HEK293T (cell line): ENCODE results near the gene CLIC4.

ENCODE experiments used
- CTCF ChIA-PET: fragments of 350-600 bp; formaldehyde crosslinking; extraction: SDS; loops from one replicate; lab custom pipeline; 2021; ENCODE audit warnings: antibody characterized with exemption, inconsistent platforms; lab: Yijun Ruan, JAX
- POLR2A ChIA-PET: fragments of 350-600 bp; formaldehyde crosslinking; extraction: SDS; loops from one replicate; lab custom pipeline; 2020; ENCODE audit warnings: antibody characterized with exemption, inconsistent platforms; lab: Yijun Ruan, JAX
- DNase-seq: peaks from one replicate; pipeline ENCODE4 v3.0.0; 2012; ENCODE audit warnings: mixed read lengths; ENCODE audit errors: extremely low spot score
- ARNT ChIP-seq: fragments of 450-650 bp; IDR thresholded peaks from 2 replicates; pipeline ENCODE4 v1.6.1; 2017; ENCODE audit warnings: mild to moderate bottlenecking
- BHLHE40 ChIP-seq: fragments of 450-650 bp; IDR thresholded peaks from 2 replicates; pipeline ENCODE4 v1.6.1; 2016; ENCODE audit warnings: mild to moderate bottlenecking, moderate library complexity, borderline replicate concordance
- CTBP1 ChIP-seq: fragments of 450-650 bp; IDR thresholded peaks from 2 replicates; pipeline ENCODE4 v1.6.1; 2016; ENCODE audit warnings: borderline replicate concordance
- ELF4 ChIP-seq: fragments of 450-650 bp; IDR thresholded peaks from 2 replicates; pipeline ENCODE4 v1.6.1; 2017; ENCODE audit warnings: antibody characterized with exemption
- FOXA1 ChIP-seq: fragments of 450-650 bp; IDR thresholded peaks from 2 replicates; pipeline ENCODE4 v1.6.1; 2016; ENCODE audit warnings: mild to moderate bottlenecking
- FOXK2 ChIP-seq: fragments of 450-650 bp; IDR thresholded peaks from 2 replicates; pipeline ENCODE4 v1.6.1; 2016; ENCODE audit warnings: mild to moderate bottlenecking
- FOXM1 ChIP-seq: fragments of 450-650 bp; IDR thresholded peaks from 2 replicates; pipeline ENCODE4 v1.6.1; 2017; ENCODE audit warnings: mild to moderate bottlenecking, borderline replicate concordance
- HDGF ChIP-seq: fragments of 450-650 bp; IDR thresholded peaks from 2 replicates; pipeline ENCODE4 v1.6.1; 2017; ENCODE audit warnings: antibody characterized with exemption, borderline replicate concordance
- L3MBTL2 ChIP-seq: fragments of 450-650 bp; conservative IDR thresholded peaks from 2 replicates; pipeline ENCODE4 v1.6.1; 2016; ENCODE audit warnings: mild to moderate bottlenecking
- LEF1 ChIP-seq: fragments of 450-650 bp; IDR thresholded peaks from 2 replicates; pipeline ENCODE4 v1.6.1; 2017; ENCODE audit warnings: mild to moderate bottlenecking, borderline replicate concordance
- NFRKB ChIP-seq: fragments of 450-650 bp; IDR thresholded peaks from 2 replicates; pipeline ENCODE4 v1.6.1; 2016; ENCODE audit warnings: mild to moderate bottlenecking, moderate library complexity
- PKNOX1 ChIP-seq: fragments of 450-650 bp; IDR thresholded peaks from 2 replicates; pipeline ENCODE4 v1.6.1; 2016
- SP1 ChIP-seq: fragments of 450-650 bp; IDR thresholded peaks from 2 replicates; pipeline ENCODE4 v1.6.1; 2017
- SUZ12 ChIP-seq: fragments of 450-650 bp; IDR thresholded peaks from 2 replicates; pipeline ENCODE4 v1.6.1; 2016; ENCODE audit warnings: mild to moderate bottlenecking
- TARDBP ChIP-seq: fragments of 450-650 bp; IDR thresholded peaks from 2 replicates; pipeline ENCODE4 v1.6.1; 2016
- ZNF384 ChIP-seq: fragments of 450-650 bp; IDR thresholded peaks from 2 replicates; pipeline ENCODE4 v1.6.1; 2016

Gene CLIC4

GRCh38 chr1:24866211-24867083 is 121.2 kb downstream of the CLIC4 start:
- ChIA-PET CTCF (no interaction called here), POLR2A (no interaction called here)
- no peak for DNase-seq
- TF ChIP-seq FOXK2: no peak
- TF ChIP-seq NFRKB: no peak

- TF ChIP-seq SUZ12: no peak
- no peak for TF ChIP-seq ZNF384
- no peak for TF ChIP-seq L3MBTL2
- TF ChIP-seq NFRKB: no peak
- TF ChIP-seq PKNOX1: no peak
- POLR2A ChIA-PET: no interaction called here
- DNase-seq: no peak
- CTCF ChIA-PET: interaction anchor here (1.2 kb wide), 1 partner anchor 17 kb away, joined by 3 read pairs; no protein-coding TSS in a partner anchor
Measured at GRCh38 chr1:24867084-24867870, 122.0 kb downstream of the CLIC4 start.

GRCh38 chr1:24868016-24868875 is 123.0 kb downstream of the CLIC4 start:
- DNase-seq: no peak
- TF ChIP-seq ZNF384: no peak
- no peak for TF ChIP-seq ELF4
- no peak for TF ChIP-seq LEF1
- no peak for TF ChIP-seq SP1
- TF ChIP-seq HDGF: no peak
- no peak for TF ChIP-seq BHLHE40
- TF ChIP-seq FOXM1: no peak
- TF ChIP-seq NFRKB: no peak
- no peak for TF ChIP-seq PKNOX1
- no peak for TF ChIP-seq CTBP1
- no peak for TF ChIP-seq TARDBP
- no peak for TF ChIP-seq FOXK2
- no peak for TF ChIP-seq FOXA1
- no peak for TF ChIP-seq SUZ12
- TF ChIP-seq L3MBTL2: no peak
- TF ChIP-seq ARNT: no peak
- ChIA-PET CTCF (interaction anchor here (1.2 kb wide), 1 partner anchor 18 kb away, joined by 3 read pairs; no protein-coding TSS in a partner anchor), POLR2A (no interaction called here)

- ChIA-PET CTCF (no interaction called here), POLR2A (no interaction called here)
- no peak for TF ChIP-seq BHLHE40
- TF ChIP-seq CTBP1: no peak
- no peak for TF ChIP-seq SP1
- TF ChIP-seq ZNF384: no peak
- no peak for TF ChIP-seq ELF4
- TF ChIP-seq LEF1: no peak
- TF ChIP-seq ARNT: no peak
- no peak for TF ChIP-seq SUZ12
- DNase-seq: no peak
Measured at GRCh38 chr1:24870551-24871195, 125.4 kb downstream of the CLIC4 start.

- ChIA-PET POLR2A (no interaction called here), CTCF (no interaction called here)
- no peak for DNase-seq
- no peak for TF ChIP-seq FOXM1
- TF ChIP-seq PKNOX1: no peak
- TF ChIP-seq BHLHE40: no peak
- no peak for TF ChIP-seq TARDBP
- no peak for TF ChIP-seq CTBP1
- no peak for TF ChIP-seq ELF4
- no peak for TF ChIP-seq HDGF
- TF ChIP-seq ZNF384: no peak
- TF ChIP-seq FOXK2: no peak
- TF ChIP-seq NFRKB: no peak
- no peak for TF ChIP-seq ARNT
- TF ChIP-seq SP1: no peak
- TF ChIP-seq SUZ12: no peak
- no peak for TF ChIP-seq FOXA1
- TF ChIP-seq L3MBTL2: no peak
- TF ChIP-seq LEF1: no peak
Measured at GRCh38 chr1:24871306-24871901, 126.2 kb downstream of the CLIC4 start.
